T-helper 1 cell treated with Interleukin-12 subunit alpha and Interleukin-12 subunit beta and Interleukin-4 antibody, amounts not matched to agents 30 μg/mL and 1 μg/mL, for 36 hours (primary cell): Measurements from ENCODE around the gene MGST3.
A peak's percentile ranks its signal among the peaks of the same experiment; 100 is the strongest.
"Not testable (repeated sequence)": the region's sequence is repeated elsewhere in the genome, so short reads cannot be mapped to it uniquely, and the experiment has no call there.

ENCODE experiments used
- H3K27ac Mint-ChIP-seq: one replicate; pipeline ENCODE4 v1.8.0; 2021; ENCODE audit warnings: mild to moderate bottlenecking, mixed read lengths
- H3K27me3 Mint-ChIP-seq: one replicate; pipeline ENCODE4 v1.8.0; 2021; ENCODE audit warnings: low read depth, mixed read lengths
- H3K36me3 Mint-ChIP-seq: one replicate; pipeline ENCODE4 v1.8.0; 2021; ENCODE audit warnings: low read depth, mixed read lengths
- H3K4me1 Mint-ChIP-seq: one replicate; pipeline ENCODE4 v1.8.0; 2021; ENCODE audit warnings: low read depth, mixed read lengths
- H3K4me3 Mint-ChIP-seq: one replicate; pipeline ENCODE4 v1.8.0; 2021; ENCODE audit warnings: mild to moderate bottlenecking, moderate library complexity, mixed read lengths
- H3K9me3 Mint-ChIP-seq: one replicate; pipeline ENCODE4 v1.8.0; 2021; ENCODE audit warnings: mixed read lengths

Gene MGST3

GRCh38 chr1:165659581-165659895 lies 28.5 kb downstream of the MGST3 start:
- Mint-ChIP-seq H3K27me3 (no peaks in the 10 kb centered on the region), H3K9me3 (no peaks in the 10 kb centered on the region), H3K36me3 (peaks cover 25% of the 10 kb centered on the region), H3K27ac (no peak overlapping the region), H3K4me1 (no peaks in the 10 kb centered on the region), H3K4me3 (no peak overlapping the region)

GRCh38 chr1:165661703-165662102 lies 30.7 kb downstream of the MGST3 start:
- H3K27ac Mint-ChIP-seq, result no peak overlapping the region
- H3K9me3 Mint-ChIP-seq, result no peaks in the 10 kb centered on the region
- H3K27me3 Mint-ChIP-seq, result no peaks in the 10 kb centered on the region
- peaks cover 44% of the 10 kb centered on the region for H3K36me3 Mint-ChIP-seq
- H3K4me3 Mint-ChIP-seq, result no peak overlapping the region
- no peaks in the 10 kb centered on the region for H3K4me1 Mint-ChIP-seq

DNA sequence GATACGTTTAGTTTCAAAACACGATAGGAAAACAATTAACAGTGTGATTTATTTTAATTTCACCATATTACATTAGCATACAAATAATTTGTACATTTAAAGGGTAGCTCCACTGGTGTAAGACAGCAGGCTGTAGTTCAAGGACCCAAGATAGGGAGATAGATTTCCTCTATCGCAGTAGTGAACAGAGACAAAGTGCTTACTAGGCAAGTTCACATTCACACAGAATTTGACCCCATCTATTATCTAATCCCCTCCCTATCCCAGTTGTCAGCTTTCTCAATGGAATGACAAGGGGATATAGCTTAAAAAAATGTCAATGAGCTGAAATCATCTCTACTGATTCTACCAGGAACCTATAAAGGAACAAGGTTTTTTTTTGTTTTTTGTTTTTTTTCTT lies 31.2 kb downstream of the MGST3 start:
- Mint-ChIP-seq H3K4me1 (no peaks in the 10 kb centered on the region), H3K9me3 (no peaks in the 10 kb centered on the region), H3K27me3 (no peaks in the 10 kb centered on the region), H3K27ac (no peak overlapping the region), H3K36me3 (peaks cover 48% of the 10 kb centered on the region), H3K4me3 (no peak overlapping the region)

GRCh38 chr1:165666152-165666825 lies 35.3 kb downstream of the MGST3 start:
- no peak overlapping the region for H3K4me3 Mint-ChIP-seq
- no peaks in the 10 kb centered on the region for H3K4me1 Mint-ChIP-seq
- H3K36me3 Mint-ChIP-seq, result peaks cover 68% of the 10 kb centered on the region
- no peak overlapping the region for H3K27ac Mint-ChIP-seq
- no peaks in the 10 kb centered on the region for H3K27me3 Mint-ChIP-seq
- H3K9me3 Mint-ChIP-seq, result no peaks in the 10 kb centered on the region

- Mint-ChIP-seq H3K4me1 (peaks cover 1% of the 10 kb centered on the region), H3K4me3 (no peak overlapping the region), H3K27me3 (no peaks in the 10 kb centered on the region), H3K27ac (no peak overlapping the region), H3K36me3 (peaks cover 70% of the 10 kb centered on the region), H3K9me3 (no peaks in the 10 kb centered on the region)
Observed at GRCh38 chr1:165668184-165668583, 37.1 kb downstream of the MGST3 start.

DNA sequence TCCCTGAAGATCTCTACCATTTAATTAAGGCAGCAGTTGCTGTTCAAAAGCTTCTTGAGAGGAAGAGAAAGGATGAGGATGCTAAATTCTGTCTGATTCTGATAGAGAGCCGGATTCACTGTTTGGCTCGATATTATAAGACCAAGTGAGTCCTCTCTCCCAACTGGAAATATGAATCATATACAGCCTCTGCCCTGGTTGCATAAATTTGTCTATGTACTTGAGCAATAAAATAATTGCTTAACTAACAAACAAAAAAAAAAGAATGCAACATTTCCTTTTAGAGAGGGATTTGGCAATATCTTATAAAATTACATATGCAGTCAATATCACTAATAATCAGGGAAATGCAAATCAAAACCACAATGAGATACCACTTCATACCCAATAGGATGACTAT lies 40.5 kb downstream of the MGST3 start:
- Mint-ChIP-seq H3K4me1 (peaks cover 6% of the 10 kb centered on the region), H3K27ac (no peak overlapping the region), H3K9me3 (no peaks in the 10 kb centered on the region), H3K4me3 (no peak overlapping the region), H3K36me3 (peaks cover 59% of the 10 kb centered on the region), H3K27me3 (no peaks in the 10 kb centered on the region)

- H3K27me3 Mint-ChIP-seq, result no peaks in the 10 kb centered on the region
- peaks cover 19% of the 10 kb centered on the region for H3K4me1 Mint-ChIP-seq
- H3K9me3 Mint-ChIP-seq, result no peaks in the 10 kb centered on the region
- no peak overlapping the region for H3K27ac Mint-ChIP-seq
- H3K36me3 Mint-ChIP-seq, result peaks cover 54% of the 10 kb centered on the region
- H3K4me3 Mint-ChIP-seq, result no peak overlapping the region
Observed at GRCh38 chr1:165674599-165674998, 43.6 kb downstream of the MGST3 start.

DNA sequence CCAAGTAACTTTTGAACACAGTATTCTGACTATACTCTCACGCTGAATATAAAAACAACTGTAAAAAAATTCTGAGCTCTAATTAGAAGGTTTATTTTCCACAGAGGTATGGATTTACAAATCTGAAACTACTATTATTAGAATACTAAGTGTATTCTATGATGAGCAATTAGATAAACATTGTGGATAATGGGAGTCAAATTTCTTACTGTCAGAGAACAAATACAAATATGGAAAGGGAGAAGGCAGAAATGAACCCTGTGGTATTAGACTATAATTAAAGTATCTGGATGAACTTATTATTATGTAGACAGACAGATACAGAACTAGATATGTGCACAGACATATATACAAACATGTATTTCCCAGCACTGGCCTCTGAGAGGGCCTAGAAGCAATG lies 44.8 kb downstream of the MGST3 start:
- H3K4me3 Mint-ChIP-seq, result no peak overlapping the region
- H3K27ac Mint-ChIP-seq, result no peak overlapping the region
- no peaks in the 10 kb centered on the region for H3K27me3 Mint-ChIP-seq
- no peaks in the 10 kb centered on the region for H3K9me3 Mint-ChIP-seq
- peaks cover 54% of the 10 kb centered on the region for H3K36me3 Mint-ChIP-seq
- peaks cover 21% of the 10 kb centered on the region for H3K4me1 Mint-ChIP-seq

- H3K27ac Mint-ChIP-seq, result peak overlapping the region; percentile 45
- H3K27me3 Mint-ChIP-seq, result no peaks in the 10 kb centered on the region
- no peaks in the 10 kb centered on the region for H3K9me3 Mint-ChIP-seq
- no peak overlapping the region for H3K4me3 Mint-ChIP-seq
- H3K36me3 Mint-ChIP-seq, result peaks cover 55% of the 10 kb centered on the region
- H3K4me1 Mint-ChIP-seq, result peaks cover 20% of the 10 kb centered on the region
Observed at GRCh38 chr1:165678509-165678908, 47.5 kb downstream of the MGST3 start.

GRCh38 chr1:165679282-165680036 lies 48.4 kb downstream of the MGST3 start:
- Mint-ChIP-seq H3K27me3 (no peaks in the 10 kb centered on the region), H3K27ac (no peak overlapping the region), H3K9me3 (no peaks in the 10 kb centered on the region), H3K4me3 (no peak overlapping the region), H3K36me3 (peaks cover 59% of the 10 kb centered on the region), H3K4me1 (peaks cover 22% of the 10 kb centered on the region)

GRCh38 chr1:165680303-165680702 lies 49.3 kb downstream of the MGST3 start:
- H3K4me3 Mint-ChIP-seq, result no peak overlapping the region
- peaks cover 60% of the 10 kb centered on the region for H3K36me3 Mint-ChIP-seq
- no peak overlapping the region for H3K27ac Mint-ChIP-seq
- H3K27me3 Mint-ChIP-seq, result no peaks in the 10 kb centered on the region
- H3K9me3 Mint-ChIP-seq, result no peaks in the 10 kb centered on the region
- H3K4me1 Mint-ChIP-seq, result peaks cover 24% of the 10 kb centered on the region

DNA sequence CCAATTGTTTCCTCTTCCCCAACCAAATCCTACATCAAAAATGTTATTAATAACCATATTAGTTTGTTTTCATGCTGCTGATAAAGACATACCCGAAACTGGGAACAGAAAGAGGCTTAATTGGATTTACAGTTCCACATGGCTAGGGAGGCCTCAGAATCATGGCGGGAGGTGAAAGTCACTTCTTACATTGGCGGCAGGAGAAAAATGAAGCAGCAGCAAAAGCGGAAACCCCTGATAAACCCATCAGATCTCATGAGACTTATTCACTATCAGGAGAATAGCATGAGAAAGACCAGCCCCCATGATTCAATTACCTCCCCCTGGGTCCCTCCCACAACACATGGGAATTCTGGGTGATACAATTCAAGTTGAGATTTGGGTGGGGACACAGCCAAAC lies 49.7 kb downstream of the MGST3 start:
- H3K4me3 Mint-ChIP-seq, H3K27ac Mint-ChIP-seq, H3K9me3 Mint-ChIP-seq, H3K27me3 Mint-ChIP-seq: not testable (repeated sequence)
- Mint-ChIP-seq H3K36me3 (peaks cover 61% of the 10 kb centered on the region), H3K4me1 (peaks cover 25% of the 10 kb centered on the region)

- Mint-ChIP-seq H3K36me3 (peaks cover 68% of the 10 kb centered on the region), H3K4me3 (no peak overlapping the region), H3K4me1 (peaks cover 34% of the 10 kb centered on the region)
Observed at GRCh38 chr1:165683848-165684485, 52.9 kb downstream of the MGST3 start.

GRCh38 chr1:165686121-165686970 lies 55.3 kb downstream of the MGST3 start:
- Mint-ChIP-seq H3K27ac (peak overlapping the region; percentile 6), H3K27me3 (no peaks in the 10 kb centered on the region), H3K4me3 (no peak overlapping the region), H3K36me3 (peaks cover 56% of the 10 kb centered on the region), H3K9me3 (peaks cover 7% of the 10 kb centered on the region), H3K4me1 (peaks cover 29% of the 10 kb centered on the region)

More at GRCh38 chr1:165683848-165684485, 52.9 kb downstream of the MGST3 start:
- H3K27ac Mint-ChIP-seq, result no peak overlapping the region
- H3K27me3 Mint-ChIP-seq, result no peaks in the 10 kb centered on the region
- H3K9me3 Mint-ChIP-seq, result peaks cover 7% of the 10 kb centered on the region
